Adrenal gland (tissue), 12 donors: ENCODE results near the gene ATP5F1B. TPM values are rescaled to one million over a fixed set of nuclear protein-coding genes. Genes with fewer than 3 reads are reported as not detected.
A peak's percentile ranks its signal among the peaks of the same experiment; 100 is the strongest.

Experiments used
- DNase-seq, 7 donors: peaks; one replicate each; pipeline ENCODE4 v3.0.0-alpha.2; 2019 to 2020
- H3K27ac ChIP-seq, 5 donors: fragments of 200-600 bp; sonication (generic) in 4 of 5; 1 replicate in 3 of 5; 2 replicates in 2 of 5; pipeline versions ENCODE4 v1.5.1 to v1.8.0; 2016 to 2020; ENCODE audit warnings: mild to moderate bottlenecking in 1 of 5
- H3K27me3 ChIP-seq: fragments of 200-600 bp; 2 replicates; pipeline ENCODE4 v1.8.0; 2021
- H3K36me3 ChIP-seq, 2 donors: fragments of 200-600 bp; replicated peaks in 1 of 2; 1 replicate in 1 of 2; 2 replicates in 1 of 2; pipeline versions ENCODE4 v1.5.1 to v1.8.0; 2018 to 2022
- H3K4me1 ChIP-seq, 2 donors: fragments of 200-600 bp; replicated peaks in 1 of 2; 1 replicate in 1 of 2; 2 replicates in 1 of 2; pipeline versions ENCODE4 v1.5.1 to v1.8.0; 2018 to 2021
- H3K4me3 ChIP-seq, 4 donors: fragments of 200-600 bp; sonication (generic) in 3 of 4; one replicate each; pipeline ENCODE4 v1.5.1; 2016 to 2018
- H3K9me3 ChIP-seq, 3 donors: fragments of 200-600 bp; sonication (generic) in 1 of 3; replicated peaks in 1 of 3; 1 replicate in 2 of 3; 2 replicates in 1 of 3; pipeline versions ENCODE4 v1.5.1 to v1.8.0; 2016 to 2021
- CTCF ChIP-seq, 6 experiments: fragments of 450-650 bp in 4 of 6; fragments of 200-600 bp in 2 of 6; sonication (generic) in 1 of 6; IDR thresholded peaks; 1 replicate in 5 of 6; 2 replicates in 1 of 6; pipeline versions ENCODE4 v1.5.1 to v1.8.0; 2016 to 2021; ENCODE audit warnings: antibody characterized with exemption in 6 of 6, mild to moderate bottlenecking in 2 of 6, moderate library complexity in 1 of 6
- POLR2A ChIP-seq, 2 donors: fragments of 450-650 bp; IDR thresholded peaks; one replicate each; pipeline ENCODE4 v1.6.1; 2017; ENCODE audit warnings: antibody characterized with exemption in 2 of 2, mild to moderate bottlenecking in 2 of 2, moderate library complexity in 1 of 2
- WGBS, 4 donors: extraction: QIAGEN DNeasy Blood & Tissue Kit in 2 of 4; methylation state at CpG; one replicate each; pipeline versions ENCODE4 v1.1.5 to v1.1.7; 2013 to 2017; 5-methylcytosine and 5-hydroxymethylcytosine counted together
- intact Hi-C, 2 donors: fragments of 100-400 bp; cut with DNase I; formaldehyde crosslinking; loops; one replicate each; pipeline versions ENCODE4 v1.14.1 to v1.15.0; 2022 to 2023
- polyA plus RNA-seq, 3 donors: library from polyadenylated mRNA; stranded (reverse); fragments of 200-250 nt in 2 of 3; fragments of 350-450 nt in 1 of 3; fragmentation: Illumina TruSeq in 1 of 3; extraction: RNeasy Lipid Tissue Mini Kit (QIAGEN cat#74804) in 1 of 3; gene quantifications; one replicate each; pipeline ENCODE4 v1.2.3, GENCODE V29; 2013 to 2014
- total RNA-seq, 9 donors: library from RNA; depleted of rRNA in 4 of 9; stranded (reverse); fragments of >200 nt in 4 of 9; fragments of 120-200 nt in 1 of 9; fragmentation: NEBNext Ultra II Directional in 1 of 9; extraction: Animal tissue kit (Norgen Biotek cat#: 25700) in 1 of 9; gene quantifications; one replicate each; pipeline versions ENCODE4 v1.1.0 to v1.2.4, GENCODE V29; 2013 to 2023
- donor health status: healthy with polysubstance abuse.
- donor health status: Bipolar disorder and iron deficiency.
- donor health status: DM: yes; HTN: yes; CAD: no.
- donor health status: DM: no; HTN: no; CAD: no.
- donor health status: DM: no; HTN: no; CAD: no.
- donor health status: DM: yes; HTN: yes; CAD: no.

The ATP5F1B gene
- total and polyA plus RNA-seq, 12 donors: 306 to 1,296 (median 754) TPM

DNA sequence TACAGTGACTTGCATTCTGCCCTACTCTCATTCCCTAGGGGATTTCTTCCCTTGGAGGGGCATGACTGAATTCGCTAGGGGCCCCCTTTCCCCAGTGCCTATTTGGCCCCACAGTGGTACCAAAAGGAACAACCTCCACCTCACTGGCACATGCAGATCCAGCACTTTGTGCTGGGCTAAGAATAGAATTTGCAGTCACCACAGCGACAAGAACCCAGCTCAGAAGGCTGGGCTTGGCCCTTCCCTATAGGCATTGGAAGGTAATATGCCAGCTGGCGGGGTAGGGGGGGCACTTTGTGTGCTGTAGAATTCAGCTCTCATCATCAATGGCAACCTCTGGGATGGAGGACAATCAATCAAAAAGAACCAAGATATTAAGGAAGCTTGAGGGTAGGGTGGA lies 29.5 kb downstream of the ATP5F1B start:
- TF ChIP-seq POLR2A (IDR thresholded peaks at IDR 0.05) (no peak), CTCF (IDR thresholded peaks at IDR 0.05) (no peak)
- Histone ChIP-seq H3K4me1 (peaks cover 0 to 24% of the 10 kb centered on the region in 2 donors), H3K27me3 (no peaks in the 10 kb centered on the region), H3K9me3 (no peaks in the 10 kb centered on the region), H3K4me3 (no peak overlapping the region), H3K27ac (no peak overlapping the region), H3K36me3 (peaks cover 0 to 85% of the 10 kb centered on the region in 2 donors)
- intact Hi-C loops: no loop called here
- no peak for DNase-seq
- WGBS, 4 donors: 85 to 100% (median 90%) methylated on average over 2 to 3 of the region's 3 CpGs

- Histone ChIP-seq H3K36me3 (peaks cover 0 to 90% of the 10 kb centered on the region in 2 donors), H3K4me1 (peaks cover 0 to 26% of the 10 kb centered on the region in 2 donors)
Observed at GRCh38 chr12:56614627-56615026, 31.2 kb downstream of the ATP5F1B start.

GRCh38 chr12:56604355-56604754 lies 41.4 kb downstream of the ATP5F1B start:
- Histone ChIP-seq H3K27ac (no peak overlapping the region), H3K4me3 (no peak overlapping the region), H3K4me1 (no peaks in the 10 kb centered on the region), H3K36me3 (peaks cover 0 to 100% of the 10 kb centered on the region in 2 donors), H3K9me3 (no peaks in the 10 kb centered on the region), H3K27me3 (no peaks in the 10 kb centered on the region)
- 97 to 100% (median 100%) methylated on average over 3 of the region's 3 CpGs for WGBS, 4 donors
- intact Hi-C loops: no loop called here
- no peak for TF ChIP-seq POLR2A (IDR thresholded peaks at IDR 0.05)
- TF ChIP-seq CTCF (IDR thresholded peaks at IDR 0.05): no peak
- DNase-seq: no peak

More at GRCh38 chr12:56614627-56615026, 31.2 kb downstream of the ATP5F1B start:
- H3K27me3 ChIP-seq: no peaks in the 10 kb centered on the region
- no peak overlapping the region for H3K4me3 ChIP-seq
- DNase-seq: no peak
- WGBS, 4 donors: 83 to 90% (median 88%) methylated on average over 8 of the region's 8 CpGs
- no peak overlapping the region for H3K27ac ChIP-seq
- intact Hi-C loops: no loop called here
- no peak for TF ChIP-seq CTCF (IDR thresholded peaks at IDR 0.05)
- TF ChIP-seq POLR2A (IDR thresholded peaks at IDR 0.05): no peak
- no peaks in the 10 kb centered on the region for H3K9me3 ChIP-seq

DNA sequence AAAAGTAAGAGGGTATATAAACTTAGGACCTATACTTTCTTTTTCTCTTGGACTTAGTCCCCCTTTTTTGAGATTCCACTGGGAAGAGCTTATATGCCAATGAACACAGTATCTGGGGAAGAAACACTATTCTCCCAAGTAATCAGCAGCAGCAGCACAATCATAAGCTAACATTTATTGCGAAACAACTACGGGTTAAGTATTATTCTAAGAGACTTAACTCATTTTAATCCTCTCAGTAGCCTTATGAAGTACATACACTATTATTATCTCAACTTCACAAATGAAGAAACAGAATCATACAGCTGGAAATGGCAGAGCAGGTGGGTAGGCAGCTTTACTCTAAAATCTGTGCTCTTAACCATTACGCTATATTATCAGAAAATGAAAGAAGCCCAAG lies 43.5 kb downstream of the ATP5F1B start:
- WGBS, 4 donors: 73 to 83% (median 75%) methylated on average over 3 of the region's 3 CpGs
- H3K36me3 ChIP-seq: peaks cover 0 to 98% of the 10 kb centered on the region in 2 donors

GRCh38 chr12:56601503-56601902 lies 44.3 kb downstream of the ATP5F1B start:
- Histone ChIP-seq H3K36me3 (peaks cover 0 to 98% of the 10 kb centered on the region in 2 donors), H3K4me3 (no peak overlapping the region), H3K9me3 (no peaks in the 10 kb centered on the region), H3K27me3 (no peaks in the 10 kb centered on the region), H3K4me1 (no peaks in the 10 kb centered on the region), H3K27ac (no peak overlapping the region)
- WGBS, 4 donors: 71 to 89% (median 79%) methylated on average over 1 to 3 of the region's 3 CpGs
- peak in 1 of 7 donors; percentile 16 for DNase-seq
- intact Hi-C loops: no loop called here
- no peak for TF ChIP-seq POLR2A (IDR thresholded peaks at IDR 0.05)
- no peak for TF ChIP-seq CTCF (IDR thresholded peaks at IDR 0.05)

More for the DNA sequence above, 43.5 kb downstream of the ATP5F1B start:
- H3K27me3 ChIP-seq: no peaks in the 10 kb centered on the region
- no peak overlapping the region for H3K27ac ChIP-seq
- intact Hi-C loops: no loop called here
- DNase-seq: no peak
- H3K4me3 ChIP-seq: no peak overlapping the region
- no peaks in the 10 kb centered on the region for H3K4me1 ChIP-seq
- H3K9me3 ChIP-seq: no peaks in the 10 kb centered on the region
- TF ChIP-seq POLR2A (IDR thresholded peaks at IDR 0.05): no peak
